Measurements from ENCODE around the gene UTP4. TPM values are rescaled to one million over a fixed set of nuclear protein-coding genes. Genes with fewer than 3 reads are reported as not detected.

Gene UTP4
- total and polyA plus RNA-seq, 10 donors, result 12.6 to 37.9 (median 17.1) TPM

DNA sequence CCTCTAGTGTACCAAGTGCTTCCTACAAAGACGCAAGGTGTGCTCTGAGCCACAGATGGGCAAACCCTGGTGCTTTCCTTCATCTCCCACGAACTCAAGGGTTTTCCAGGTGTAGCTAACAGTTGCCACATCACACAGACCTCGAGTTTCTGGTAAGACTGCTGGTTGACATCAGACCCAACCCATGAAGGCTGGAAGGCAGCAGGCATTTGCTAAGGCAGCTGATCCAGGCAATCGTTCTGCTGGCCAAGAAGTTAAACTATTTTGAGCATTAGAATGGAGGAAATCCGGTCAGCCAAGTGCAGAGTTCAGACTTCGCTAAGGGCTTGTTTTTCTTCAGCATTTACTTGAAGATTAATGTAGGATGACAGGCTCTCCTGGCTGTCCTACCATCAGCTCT, 15.5 kb upstream of the UTP4 start:
- Histone ChIP-seq H3K27ac (no peak overlapping the region), H3K9me3 (no peaks in the 10 kb centered on the region), H3K4me3 (no peak overlapping the region), H3K4me1 (peaks cover 0 to 36% (median 2%) of the 10 kb centered on the region in 6 donors), H3K27me3 (replicated peaks in 1 of 7) (no peaks in the 10 kb centered on the region), H3K36me3 (peaks cover 4 to 95% (median 49%) of the 10 kb centered on the region in 6 donors)
- DNase-seq, result peak; percentile 11
- 66 to 80% (median 76%) methylated on average over 6 of the region's 6 CpGs for WGBS, 5 donors
- TF ChIP-seq POLR2A (IDR thresholded peaks at IDR 0.05) (no peak), POLR2AphosphoS5 (IDR thresholded peaks at IDR 0.05) (no peak)
- TF ChIP-seq, protein P1, sequence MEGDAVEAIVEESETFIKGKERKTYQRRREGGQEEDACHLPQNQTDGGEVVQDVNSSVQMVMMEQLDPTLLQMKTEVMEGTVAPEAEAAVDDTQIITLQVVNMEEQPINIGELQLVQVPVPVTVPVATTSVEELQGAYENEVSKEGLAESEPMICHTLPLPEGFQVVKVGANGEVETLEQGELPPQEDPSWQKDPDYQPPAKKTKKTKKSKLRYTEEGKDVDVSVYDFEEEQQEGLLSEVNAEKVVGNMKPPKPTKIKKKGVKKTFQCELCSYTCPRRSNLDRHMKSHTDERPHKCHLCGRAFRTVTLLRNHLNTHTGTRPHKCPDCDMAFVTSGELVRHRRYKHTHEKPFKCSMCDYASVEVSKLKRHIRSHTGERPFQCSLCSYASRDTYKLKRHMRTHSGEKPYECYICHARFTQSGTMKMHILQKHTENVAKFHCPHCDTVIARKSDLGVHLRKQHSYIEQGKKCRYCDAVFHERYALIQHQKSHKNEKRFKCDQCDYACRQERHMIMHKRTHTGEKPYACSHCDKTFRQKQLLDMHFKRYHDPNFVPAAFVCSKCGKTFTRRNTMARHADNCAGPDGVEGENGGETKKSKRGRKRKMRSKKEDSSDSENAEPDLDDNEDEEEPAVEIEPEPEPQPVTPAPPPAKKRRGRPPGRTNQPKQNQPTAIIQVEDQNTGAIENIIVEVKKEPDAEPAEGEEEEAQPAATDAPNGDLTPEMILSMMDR (IDR thresholded peaks at IDR 0.05 in 8 of 11, conservative IDR thresholded peaks at IDR 0.05 in 3 of 11), result no peak
- intact Hi-C loops (cut with DNase I; ENCODE audit: low total_unique reads), result loop anchor here (5.0 kb wide), 1 partner anchor 265 kb away; no protein-coding TSS in a partner anchor

- Histone ChIP-seq H3K27ac (no peak overlapping the region), H3K4me3 (no peak overlapping the region), H3K27me3 (replicated peaks in 1 of 7) (no peaks in the 10 kb centered on the region), H3K9me3 (no peaks in the 10 kb centered on the region), H3K4me1 (peaks cover 0 to 28% (median 0%) of the 10 kb centered on the region in 6 donors), H3K36me3 (peaks cover 4 to 86% (median 47%) of the 10 kb centered on the region in 6 donors)
- 93 to 100% (median 94%) methylated on average over 2 of the region's 2 CpGs for WGBS, 5 donors
- intact Hi-C loops (cut with DNase I; ENCODE audit: low total_unique reads), result loop anchor here (5.0 kb wide), 1 partner anchor 266 kb away; no protein-coding TSS in a partner anchor
- no peak for TF ChIP-seq POLR2AphosphoS5 (IDR thresholded peaks at IDR 0.05)
- TF ChIP-seq, protein P1 (IDR thresholded peaks at IDR 0.05 in 8 of 11, conservative IDR thresholded peaks at IDR 0.05 in 3 of 11), result no peak
- no peak for TF ChIP-seq POLR2A (IDR thresholded peaks at IDR 0.05)
- DNase-seq, result peak; percentile 14
These were observed 14.0 kb upstream of the UTP4 start for GRCh38 chr16:69118468-69118867.

DNA sequence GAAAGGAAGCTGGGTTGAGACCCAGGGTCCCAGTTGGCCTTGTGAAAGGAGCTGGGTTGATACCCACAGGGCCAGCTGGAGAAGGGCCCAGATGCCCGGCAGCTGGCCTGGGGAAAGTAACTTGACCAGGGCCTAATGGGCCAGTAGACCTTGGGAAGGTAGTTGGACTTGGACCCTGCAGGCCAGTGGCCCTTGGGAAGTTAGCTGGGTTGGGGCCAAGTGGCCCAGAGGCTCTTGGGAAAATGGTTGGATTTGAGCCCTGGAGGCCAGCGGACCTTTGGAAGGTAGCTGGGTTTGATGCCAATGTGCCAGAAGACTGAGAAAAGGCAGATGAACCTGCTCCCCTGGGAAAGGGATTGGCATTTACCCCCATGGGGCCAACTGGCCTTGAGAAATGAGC, 13.5 kb upstream of the UTP4 start:
- 93 to 100% (median 97%) methylated on average over 2 of the region's 2 CpGs for WGBS, 5 donors
- TF ChIP-seq, protein P1 (IDR thresholded peaks at IDR 0.05 in 8 of 11, conservative IDR thresholded peaks at IDR 0.05 in 3 of 11), result no peak
- TF ChIP-seq POLR2AphosphoS5 (IDR thresholded peaks at IDR 0.05) (no peak), POLR2A (IDR thresholded peaks at IDR 0.05) (no peak)
- Histone ChIP-seq H3K9me3 (no peaks in the 10 kb centered on the region), H3K27ac (no peak overlapping the region), H3K27me3 (replicated peaks in 1 of 7) (no peaks in the 10 kb centered on the region), H3K36me3 (peaks cover 4 to 80% (median 45%) of the 10 kb centered on the region in 6 donors), H3K4me1 (peaks cover 0 to 33% (median under 1%) of the 10 kb centered on the region in 6 donors), H3K4me3 (no peak overlapping the region)
- DNase-seq, result peak; percentile 16
- intact Hi-C loops (cut with DNase I; ENCODE audit: low total_unique reads), result loop anchor here (5.0 kb wide), 1 partner anchor 267 kb away; no protein-coding TSS in a partner anchor

DNA sequence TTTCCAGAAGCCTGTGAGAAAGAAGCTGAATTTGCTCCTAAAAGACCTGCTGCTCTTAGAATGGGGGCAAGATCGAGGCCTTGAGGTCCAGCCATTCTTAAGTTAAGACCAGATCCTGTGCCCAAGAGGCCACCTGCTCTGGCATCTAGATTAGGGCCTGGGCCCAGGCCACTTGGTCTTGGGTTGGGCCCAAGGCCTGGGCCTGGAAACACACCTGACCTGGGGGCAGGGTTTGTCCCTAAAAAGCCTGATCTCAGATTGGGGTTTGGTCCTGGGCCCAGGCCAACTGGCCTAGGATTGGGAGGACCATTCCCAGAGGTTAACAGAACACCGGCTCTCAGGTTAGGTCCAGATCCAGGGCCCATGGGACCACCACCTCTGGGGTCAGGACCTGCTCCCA, 12.9 kb upstream of the UTP4 start:
- peak; percentile 57 for DNase-seq
- TF ChIP-seq POLR2AphosphoS5 (IDR thresholded peaks at IDR 0.05) (no peak), POLR2A (IDR thresholded peaks at IDR 0.05) (no peak)
- TF ChIP-seq, protein P1 (IDR thresholded peaks at IDR 0.05 in 8 of 11, conservative IDR thresholded peaks at IDR 0.05 in 3 of 11), result no peak
- 94 to 100% (median 100%) methylated on average over 2 of the region's 2 CpGs for WGBS, 5 donors
- intact Hi-C loops (cut with DNase I; ENCODE audit: low total_unique reads), result loop anchor here (5.0 kb wide), 1 partner anchor 267 kb away; no protein-coding TSS in a partner anchor
- no peaks in the 10 kb centered on the region for H3K9me3 ChIP-seq
- H3K36me3 ChIP-seq, result peaks cover 4 to 79% (median 42%) of the 10 kb centered on the region in 6 donors
- H3K27me3 ChIP-seq (replicated peaks in 1 of 7), result no peaks in the 10 kb centered on the region
- H3K4me1 ChIP-seq, result peaks cover 0 to 38% (median 3%) of the 10 kb centered on the region in 6 donors
- no peak overlapping the region for H3K4me3 ChIP-seq
- no peak overlapping the region for H3K27ac ChIP-seq
